Smooth muscle cell (in vitro differentiated cells): Measurements from ENCODE around the gene MPP2. TPM values are rescaled to one million over a fixed set of nuclear protein-coding genes. Genes with fewer than 3 reads are reported as not detected.

Experiments
- DNase-seq: peaks from one replicate; lab custom pipeline; 2025; ENCODE audit not compliant: unreplicated experiment; lab: John Stamatoyannopoulos, UW
- H2AFZ ChIP-seq: fragments of 200-600 bp; sonication (generic); 2 replicates; pipeline ENCODE4 v1.6.0; 2016; ENCODE audit warnings: antibody characterized with exemption, low read depth, mild to moderate bottlenecking
- H3F3A ChIP-seq: fragments of 200-600 bp; sonication (generic); 2 replicates; pipeline ENCODE4 v1.6.0; 2017; ENCODE audit warnings: antibody characterized with exemption, low read depth
- H3K27ac ChIP-seq: fragments of 200-600 bp; sonication (generic); 2 replicates; pipeline ENCODE4 v1.5.1; 2016; ENCODE audit warnings: low read depth, mild to moderate bottlenecking
- H3K27me3 ChIP-seq: fragments of 200-600 bp; sonication (generic); 2 replicates; pipeline ENCODE4 v1.6.1; 2016; ENCODE audit warnings: low read depth, mild to moderate bottlenecking
- H3K36me3 ChIP-seq: fragments of 200-600 bp; sonication (generic); 2 replicates; pipeline ENCODE4 v1.5.1; 2016; ENCODE audit warnings: low read depth
- H3K4me1 ChIP-seq: fragments of 200-600 bp; sonication (generic); 2 replicates; pipeline ENCODE4 v1.5.1; 2016; ENCODE audit warnings: low read depth
- H3K4me2 ChIP-seq: fragments of 200-600 bp; sonication (generic); 2 replicates; pipeline ENCODE4 v1.6.0; 2016; ENCODE audit warnings: mild to moderate bottlenecking
- H3K4me3 ChIP-seq: fragments of 200-600 bp; sonication (generic); 2 replicates; pipeline ENCODE4 v1.5.1; 2016; ENCODE audit warnings: mild to moderate bottlenecking
- H3K79me2 ChIP-seq: fragments of 200-600 bp; sonication (generic); 2 replicates; pipeline ENCODE4 v1.6.0; 2016; ENCODE audit warnings: low read depth, mild to moderate bottlenecking
- H3K9ac ChIP-seq: fragments of 200-600 bp; sonication (generic); 2 replicates; pipeline ENCODE4 v1.6.0; 2016; ENCODE audit warnings: low read depth
- H3K9me3 ChIP-seq: fragments of 200-600 bp; sonication (generic); replicated peaks from 2 replicates; pipeline ENCODE4 v1.5.1; 2016; ENCODE audit warnings: low read depth
- H4K20me1 ChIP-seq: fragments of 200-600 bp; sonication (generic); 2 replicates; pipeline ENCODE4 v1.6.0; 2016; ENCODE audit warnings: low read depth
- WGBS: methylation state at CpG from one replicate; pipeline ENCODE4 v1.1.7; 2016; ENCODE audit warnings: low lambda C conversion rate; 5-methylcytosine and 5-hydroxymethylcytosine counted together
- polyA plus RNA-seq: library from polyadenylated mRNA; unstranded; fragments of >200 nt; fragmentation: Nextera tagmentation; extraction: Ambion mirVana; gene quantifications from 2 replicates; pipeline ENCODE4 v1.2.1, GENCODE V29; 2016
- total RNA-seq: library from RNA; depleted of rRNA; stranded (reverse); fragments of >200 nt; gene quantifications from 2 replicates; pipeline ENCODE4 v1.2.3, GENCODE V29; 2014
- TF ChIP-seq, protein P1 (sequence below): fragments of 200-600 bp; sonication (generic); IDR thresholded peaks from 2 replicates; pipeline ENCODE4 v1.5.1; 2017; ENCODE audit warnings: borderline replicate concordance, mild to moderate bottlenecking, antibody characterized with exemption; ENCODE audit not compliant: insufficient read depth, poor library complexity, severe bottlenecking

Gene MPP2
- total and polyA plus RNA-seq, 2 experiments from 2014 or later, result 15.4 to 19.4 TPM

DNA sequence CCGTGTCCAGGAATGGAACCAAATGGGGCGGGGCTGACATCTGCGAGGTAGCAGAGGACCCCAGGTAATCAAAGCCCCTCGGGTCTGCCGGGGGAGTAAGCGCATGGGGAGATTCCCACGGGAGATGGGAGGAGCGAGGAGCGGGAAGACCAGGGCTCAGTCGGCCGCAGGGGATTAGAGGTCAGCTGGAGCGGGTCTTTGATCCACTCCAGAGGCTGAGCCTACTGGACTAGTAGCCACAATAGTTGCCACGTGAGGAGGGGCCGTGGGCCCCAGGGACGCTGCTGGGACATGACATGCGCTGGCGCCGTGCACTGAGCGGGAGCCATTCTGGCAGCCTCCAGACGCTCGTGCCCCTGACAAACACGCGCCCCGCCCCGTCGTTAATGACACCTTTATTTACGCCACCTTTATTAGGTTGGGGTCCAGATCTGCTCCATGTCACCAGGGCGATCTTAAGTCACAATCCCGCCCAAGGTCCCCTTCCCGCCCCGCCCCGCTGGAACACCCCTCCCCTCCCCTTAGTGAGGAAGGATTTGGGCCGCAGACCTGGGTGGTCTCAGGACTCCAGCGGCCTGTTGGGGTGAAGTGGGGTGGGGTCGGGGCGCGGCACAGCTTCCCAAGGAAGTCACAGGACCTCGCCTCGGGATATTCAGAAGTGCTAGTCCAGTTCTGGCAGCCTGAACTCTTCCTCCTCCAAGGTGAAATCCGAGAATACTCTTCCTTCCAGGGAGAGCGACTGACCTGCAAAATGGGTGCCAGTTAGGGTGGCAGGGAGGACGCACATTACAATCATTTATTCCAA lies 19.9 kb upstream of the MPP2 start:
- Histone ChIP-seq H3K9me3 (no peaks in the 10 kb centered on the region), H3K4me2 (peak overlapping the region; percentile 84), H3K36me3 (no peaks in the 10 kb centered on the region), H3F3A (no peaks in the 10 kb centered on the region), H4K20me1 (no peaks in the 10 kb centered on the region), H3K27ac (no peak overlapping the region), H3K4me3 (peak overlapping the region; percentile 35), H3K79me2 (no peaks in the 10 kb centered on the region), H3K4me1 (no peaks in the 10 kb centered on the region), H2AFZ (no peak overlapping the region), H3K27me3 (peaks cover 68% of the 10 kb centered on the region), H3K9ac (no peak overlapping the region)
- TF ChIP-seq, protein P1, sequence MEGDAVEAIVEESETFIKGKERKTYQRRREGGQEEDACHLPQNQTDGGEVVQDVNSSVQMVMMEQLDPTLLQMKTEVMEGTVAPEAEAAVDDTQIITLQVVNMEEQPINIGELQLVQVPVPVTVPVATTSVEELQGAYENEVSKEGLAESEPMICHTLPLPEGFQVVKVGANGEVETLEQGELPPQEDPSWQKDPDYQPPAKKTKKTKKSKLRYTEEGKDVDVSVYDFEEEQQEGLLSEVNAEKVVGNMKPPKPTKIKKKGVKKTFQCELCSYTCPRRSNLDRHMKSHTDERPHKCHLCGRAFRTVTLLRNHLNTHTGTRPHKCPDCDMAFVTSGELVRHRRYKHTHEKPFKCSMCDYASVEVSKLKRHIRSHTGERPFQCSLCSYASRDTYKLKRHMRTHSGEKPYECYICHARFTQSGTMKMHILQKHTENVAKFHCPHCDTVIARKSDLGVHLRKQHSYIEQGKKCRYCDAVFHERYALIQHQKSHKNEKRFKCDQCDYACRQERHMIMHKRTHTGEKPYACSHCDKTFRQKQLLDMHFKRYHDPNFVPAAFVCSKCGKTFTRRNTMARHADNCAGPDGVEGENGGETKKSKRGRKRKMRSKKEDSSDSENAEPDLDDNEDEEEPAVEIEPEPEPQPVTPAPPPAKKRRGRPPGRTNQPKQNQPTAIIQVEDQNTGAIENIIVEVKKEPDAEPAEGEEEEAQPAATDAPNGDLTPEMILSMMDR, result no peak
- 23% methylated on average over 31 of the region's 42 CpGs for whole genome bisulfite sequencing
- no peak for DNase-seq

DNA sequence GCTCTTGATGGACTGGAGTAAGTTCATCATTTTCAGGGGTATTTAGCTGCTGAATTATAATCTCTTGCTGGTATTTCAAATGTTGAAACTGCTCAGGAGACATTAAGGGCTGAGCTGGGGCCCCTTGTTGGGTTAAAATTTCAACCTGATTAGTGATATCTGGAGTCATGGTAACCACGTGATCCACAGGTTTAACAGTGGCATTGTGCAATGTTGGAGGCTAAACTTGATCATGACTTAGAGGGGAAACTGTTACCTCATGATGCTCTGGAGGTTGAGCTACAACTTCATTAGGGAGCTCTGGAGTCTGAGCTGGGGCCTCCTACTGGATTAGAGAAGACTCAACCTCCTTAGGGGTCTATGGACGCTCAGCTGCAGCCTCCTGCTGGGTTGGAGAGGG lies 17.2 kb upstream of the MPP2 start:
- 56% methylated on average over 2 of the region's 2 CpGs for whole genome bisulfite sequencing
- TF ChIP-seq, protein P1, result no peak
- H3K36me3 ChIP-seq, result no peaks in the 10 kb centered on the region

DNA sequence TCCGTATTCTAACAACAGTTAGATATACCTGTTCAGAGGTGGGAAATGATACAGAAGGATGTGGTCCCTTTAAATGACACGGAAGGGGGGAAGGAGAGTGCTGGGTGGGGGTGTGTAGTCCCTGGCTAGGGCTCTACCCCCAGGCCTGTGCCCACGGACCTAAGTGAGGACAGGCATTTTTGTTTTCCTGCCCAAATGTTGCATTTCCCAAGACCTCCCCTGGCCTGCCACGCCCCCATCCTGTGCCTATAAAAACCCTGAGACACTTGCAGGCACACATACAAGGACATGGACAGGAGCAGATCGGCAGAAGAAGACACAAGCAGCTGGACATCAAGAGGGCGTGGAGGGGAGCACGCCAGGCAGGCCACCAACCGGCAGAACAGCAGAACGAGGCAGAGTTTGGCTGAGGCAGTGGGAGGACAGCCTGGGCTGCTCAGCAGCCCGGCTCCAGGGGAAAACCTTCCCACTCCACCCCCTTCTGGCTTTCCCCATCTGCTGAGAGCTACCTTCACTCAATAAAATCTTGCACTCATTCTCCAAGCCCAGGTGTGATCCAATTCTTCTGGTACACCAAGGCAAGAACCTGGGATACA lies 13.3 kb upstream of the MPP2 start:
- no peaks in the 10 kb centered on the region for H4K20me1 ChIP-seq
- H3K27me3 ChIP-seq, result peaks cover 52% of the 10 kb centered on the region
- no peaks in the 10 kb centered on the region for H3K4me1 ChIP-seq

More for the DNA sequence above, 17.2 kb upstream of the MPP2 start:
- Histone ChIP-seq H3K4me1 (no peaks in the 10 kb centered on the region), H2AFZ (no peak overlapping the region), H3F3A (no peaks in the 10 kb centered on the region), H3K4me3 (no peak overlapping the region), H3K27ac (no peak overlapping the region), H3K79me2 (no peaks in the 10 kb centered on the region), H3K9ac (no peak overlapping the region), H3K4me2 (no peak overlapping the region), H3K27me3 (peaks cover 62% of the 10 kb centered on the region), H3K9me3 (no peaks in the 10 kb centered on the region), H4K20me1 (no peaks in the 10 kb centered on the region)
- no peak for DNase-seq

More for the DNA sequence above, 13.3 kb upstream of the MPP2 start:
- H2AFZ ChIP-seq, result no peak overlapping the region
- TF ChIP-seq, protein P1, result no peak
- H3K27ac ChIP-seq, result no peak overlapping the region
- no peaks in the 10 kb centered on the region for H3F3A ChIP-seq
- WGBS, result 79% methylated on average over 10 of the region's 10 CpGs
- DNase-seq, result no peak
- H3K9me3 ChIP-seq, result no peaks in the 10 kb centered on the region
- no peaks in the 10 kb centered on the region for H3K79me2 ChIP-seq
- no peaks in the 10 kb centered on the region for H3K36me3 ChIP-seq
- H3K4me2 ChIP-seq, result no peak overlapping the region
- no peak overlapping the region for H3K9ac ChIP-seq
- H3K4me3 ChIP-seq, result no peak overlapping the region
